Measurements from ENCODE around the gene KLF13.

DNA sequence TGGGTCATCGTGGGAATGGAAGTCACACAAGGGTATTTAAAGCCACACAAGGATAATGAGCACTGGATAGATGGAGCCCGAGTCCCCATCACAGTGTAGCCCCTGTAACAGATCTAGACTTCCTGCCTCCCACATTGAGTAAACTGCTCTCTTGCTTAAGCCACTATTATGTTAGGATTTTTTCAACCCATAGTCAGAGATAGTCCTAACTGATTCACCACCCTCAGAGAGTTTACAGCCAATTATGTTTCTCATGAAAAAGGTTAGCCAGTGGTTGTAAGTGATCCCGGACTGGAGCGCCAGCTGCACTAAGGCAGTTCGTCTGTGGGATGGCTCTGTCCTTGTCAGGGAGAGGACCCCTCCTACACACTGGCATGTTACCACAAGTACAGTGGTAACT lies 77.0 kb downstream of the KLF13 start:
- TF ChIP-seq, protein P1, sequence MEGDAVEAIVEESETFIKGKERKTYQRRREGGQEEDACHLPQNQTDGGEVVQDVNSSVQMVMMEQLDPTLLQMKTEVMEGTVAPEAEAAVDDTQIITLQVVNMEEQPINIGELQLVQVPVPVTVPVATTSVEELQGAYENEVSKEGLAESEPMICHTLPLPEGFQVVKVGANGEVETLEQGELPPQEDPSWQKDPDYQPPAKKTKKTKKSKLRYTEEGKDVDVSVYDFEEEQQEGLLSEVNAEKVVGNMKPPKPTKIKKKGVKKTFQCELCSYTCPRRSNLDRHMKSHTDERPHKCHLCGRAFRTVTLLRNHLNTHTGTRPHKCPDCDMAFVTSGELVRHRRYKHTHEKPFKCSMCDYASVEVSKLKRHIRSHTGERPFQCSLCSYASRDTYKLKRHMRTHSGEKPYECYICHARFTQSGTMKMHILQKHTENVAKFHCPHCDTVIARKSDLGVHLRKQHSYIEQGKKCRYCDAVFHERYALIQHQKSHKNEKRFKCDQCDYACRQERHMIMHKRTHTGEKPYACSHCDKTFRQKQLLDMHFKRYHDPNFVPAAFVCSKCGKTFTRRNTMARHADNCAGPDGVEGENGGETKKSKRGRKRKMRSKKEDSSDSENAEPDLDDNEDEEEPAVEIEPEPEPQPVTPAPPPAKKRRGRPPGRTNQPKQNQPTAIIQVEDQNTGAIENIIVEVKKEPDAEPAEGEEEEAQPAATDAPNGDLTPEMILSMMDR (IDR thresholded peaks at IDR 0.05): no peak
- TF ChIP-seq POLR2A (IDR thresholded peaks at IDR 0.05): no peak

All from body of pancreas (tissue), 4 donors.